CD4-positive, alpha-beta T cell treated with Interleukin-17A for 1 hour (primary cell): Measurements from ENCODE around the gene TELO2.
A peak's percentile ranks its signal among the peaks of the same experiment; 100 is the strongest.

ENCODE experiments used
- DNase-seq: peaks from one replicate; pipeline ENCODE4 v3.0.0-alpha.2; 2020

TELO2 gene

GRCh38 chr16:1492923-1493745 is at the start of gene TELO2:
Gene TELO2 (plus strand): TSS chr16:1493360. CDS start chr16:1494282, 922 bp downstream.
- DNase-seq, result peak; percentile 89

GRCh38 chr16:1443403-1443973 is 49.7 kb upstream of the TELO2 start:
- DNase-seq, result no peak

- no peak for DNase-seq
These were observed 49.0 kb upstream of the TELO2 start, which contains the start of gene CCDC154 for GRCh38 chr16:1443980-1444729. Gene CCDC154 (minus strand): TSS chr16:1444556. CDS start chr16:1444322, 234 bp downstream.

GRCh38 chr16:1444730-1445517 is 48.2 kb upstream of the TELO2 start:
- no peak for DNase-seq

- DNase-seq, result no peak
These were observed 47.5 kb upstream of the TELO2 start for GRCh38 chr16:1445518-1446203.

- DNase-seq, result no peak
These were observed 46.7 kb upstream of the TELO2 start for GRCh38 chr16:1446296-1447080.

- DNase-seq, result no peak
These were observed 45.2 kb upstream of the TELO2 start for GRCh38 chr16:1447965-1448364.

- DNase-seq, result no peak
These were observed 44.5 kb upstream of the TELO2 start for GRCh38 chr16:1448536-1449116.

- no peak for DNase-seq
These were observed 43.9 kb upstream of the TELO2 start for GRCh38 chr16:1449201-1449788.

- no peak for DNase-seq
These were observed 42.9 kb upstream of the TELO2 start for GRCh38 chr16:1450218-1450617.

- no peak for DNase-seq
These were observed 42.3 kb upstream of the TELO2 start for GRCh38 chr16:1450841-1451240.

- no peak for DNase-seq
These were observed 41.3 kb upstream of the TELO2 start for GRCh38 chr16:1451702-1452392.

- DNase-seq, result no peak
These were observed 40.6 kb upstream of the TELO2 start for GRCh38 chr16:1452530-1452929.

GRCh38 chr16:1453316-1453715 is 39.8 kb upstream of the TELO2 start:
- no peak for DNase-seq

- no peak for DNase-seq
These were observed 38.6 kb upstream of the TELO2 start for GRCh38 chr16:1454561-1454960.

- no peak for DNase-seq
These were observed 37.7 kb upstream of the TELO2 start for GRCh38 chr16:1455190-1456171.

GRCh38 chr16:1456951-1457350 is 36.2 kb upstream of the TELO2 start:
- DNase-seq, result no peak

GRCh38 chr16:1457489-1458245 is 35.5 kb upstream of the TELO2 start:
- DNase-seq, result no peak
